Measurements from ENCODE around the gene PIP5KL1.

The PIP5KL1 gene

DNA sequence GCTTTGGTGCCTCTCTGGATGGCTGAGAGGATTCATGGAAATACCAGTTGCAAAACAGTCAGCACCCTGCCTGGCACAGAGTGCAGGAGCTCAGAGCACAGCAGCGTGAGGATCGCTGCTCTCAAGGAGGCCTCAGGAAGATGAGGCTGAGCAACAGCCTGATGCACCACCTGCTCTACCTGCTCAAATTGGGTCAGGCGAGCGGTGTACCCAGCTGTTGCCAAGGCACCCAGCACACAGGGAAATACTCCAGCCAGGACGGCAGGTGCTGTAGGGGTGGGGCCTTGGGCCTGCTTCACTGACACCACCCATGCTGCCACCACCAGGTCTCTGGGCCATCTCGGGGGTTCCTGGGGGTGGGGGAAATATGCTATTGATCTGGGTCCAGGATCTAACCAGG, 45.9 kb upstream of the PIP5KL1 start:
- Histone ChIP-seq H3K4me3 (ENCODE audit: low read length) (no peak overlapping the region), H3K27ac (ENCODE audit: low read length) (no peak overlapping the region), H3K27me3 (replicated peaks; ENCODE audit: insufficient read depth, low read length) (no peaks in the 10 kb centered on the region), H3K4me2 (ENCODE audit: low read depth, low read length) (no peak overlapping the region), H3K79me2 (ENCODE audit: low read length) (peaks cover 90% of the 10 kb centered on the region), H3K4me1 (ENCODE audit: low read length) (peaks cover 55% of the 10 kb centered on the region), H3K9me2 (replicated peaks; ENCODE audit: insufficient read depth, low read length) (no peaks in the 10 kb centered on the region), H3F3A (ENCODE audit: insufficient read depth, low read length) (peaks cover 36% of the 10 kb centered on the region), H3K9me3 (replicated peaks; ENCODE audit: insufficient read depth, low read length) (no peaks in the 10 kb centered on the region), H4K20me1 (ENCODE audit: insufficient read depth, low read length) (0 out of 2 replicates have a peak, but pooled peaks cover 3% of the 10 kb centered on the region), H2AFZ (ENCODE audit: low read length) (no peak overlapping the region), H3K36me3 (replicated peaks; ENCODE audit: insufficient read depth, low read length) (no peaks in the 10 kb centered on the region), H3K9ac (ENCODE audit: low read length) (no peak overlapping the region)
- DNase-seq: no peak
- TF ChIP-seq EZH2phosphoT487 (IDR thresholded peaks at IDR 0.05; ENCODE audit: low read length) (no peak), EZH2 (optimal IDR thresholded peaks at IDR 0.05; ENCODE audit: low read depth, low read length) (no peak)
- TF ChIP-seq, protein P1, sequence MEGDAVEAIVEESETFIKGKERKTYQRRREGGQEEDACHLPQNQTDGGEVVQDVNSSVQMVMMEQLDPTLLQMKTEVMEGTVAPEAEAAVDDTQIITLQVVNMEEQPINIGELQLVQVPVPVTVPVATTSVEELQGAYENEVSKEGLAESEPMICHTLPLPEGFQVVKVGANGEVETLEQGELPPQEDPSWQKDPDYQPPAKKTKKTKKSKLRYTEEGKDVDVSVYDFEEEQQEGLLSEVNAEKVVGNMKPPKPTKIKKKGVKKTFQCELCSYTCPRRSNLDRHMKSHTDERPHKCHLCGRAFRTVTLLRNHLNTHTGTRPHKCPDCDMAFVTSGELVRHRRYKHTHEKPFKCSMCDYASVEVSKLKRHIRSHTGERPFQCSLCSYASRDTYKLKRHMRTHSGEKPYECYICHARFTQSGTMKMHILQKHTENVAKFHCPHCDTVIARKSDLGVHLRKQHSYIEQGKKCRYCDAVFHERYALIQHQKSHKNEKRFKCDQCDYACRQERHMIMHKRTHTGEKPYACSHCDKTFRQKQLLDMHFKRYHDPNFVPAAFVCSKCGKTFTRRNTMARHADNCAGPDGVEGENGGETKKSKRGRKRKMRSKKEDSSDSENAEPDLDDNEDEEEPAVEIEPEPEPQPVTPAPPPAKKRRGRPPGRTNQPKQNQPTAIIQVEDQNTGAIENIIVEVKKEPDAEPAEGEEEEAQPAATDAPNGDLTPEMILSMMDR (IDR thresholded peaks at IDR 0.05; ENCODE audit: low read length): no peak

DNA sequence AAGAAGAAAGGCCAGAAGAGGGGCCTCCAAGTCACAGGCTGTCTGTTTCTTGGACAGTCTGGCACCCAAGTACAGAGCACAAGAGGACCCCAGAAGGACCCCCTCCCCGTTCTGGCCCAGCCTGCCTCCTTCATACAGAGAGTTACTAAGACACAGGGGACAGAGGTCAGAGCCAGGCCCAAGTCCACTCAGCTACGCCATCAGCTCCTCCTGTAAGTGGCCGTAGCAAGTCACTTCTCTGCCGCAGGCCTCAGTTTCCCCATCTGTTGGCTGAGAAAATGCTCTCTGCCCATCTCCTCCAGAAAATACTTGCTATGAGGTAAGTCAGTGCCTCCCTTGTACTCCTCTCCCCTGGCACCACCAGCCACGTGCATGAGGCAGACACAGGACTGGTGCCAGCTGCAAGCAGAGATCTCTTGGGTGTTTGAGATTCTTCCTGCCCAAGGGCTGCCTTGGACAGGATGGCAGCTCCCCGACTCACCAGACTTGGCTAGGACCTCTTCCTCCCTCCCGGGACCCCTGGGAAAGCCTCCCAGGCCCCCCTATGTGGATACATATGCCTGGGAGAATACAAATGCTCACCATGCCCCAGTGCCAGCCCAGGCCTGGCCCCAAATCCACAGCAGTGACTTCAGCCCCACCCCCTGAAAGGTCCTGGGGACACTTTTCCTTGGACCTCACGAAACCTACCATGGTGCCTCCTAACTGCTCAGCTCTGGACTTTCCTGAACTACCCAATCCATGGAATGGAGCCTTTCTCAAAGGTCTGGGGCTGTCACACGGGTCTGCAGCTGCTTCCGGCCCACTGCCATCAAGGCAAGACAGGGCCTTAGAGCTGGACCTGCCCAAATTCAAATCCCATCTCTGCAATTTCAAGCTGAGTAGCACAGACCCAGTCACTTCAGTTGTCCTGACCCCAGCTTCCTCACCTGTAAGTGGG, 45.1 kb upstream of the PIP5KL1 start:
- H3K4me2 ChIP-seq (ENCODE audit: low read depth, low read length): no peak overlapping the region
- peaks cover 41% of the 10 kb centered on the region for H3F3A ChIP-seq (ENCODE audit: insufficient read depth, low read length)
- no peaks in the 10 kb centered on the region for H3K9me3 ChIP-seq (replicated peaks; ENCODE audit: insufficient read depth, low read length)
- H3K79me2 ChIP-seq (ENCODE audit: low read length): peaks cover 88% of the 10 kb centered on the region
- H3K27ac ChIP-seq (ENCODE audit: low read length): no peak overlapping the region
- TF ChIP-seq, protein P1 (IDR thresholded peaks at IDR 0.05; ENCODE audit: low read length): no peak
- no peak for TF ChIP-seq EZH2 (optimal IDR thresholded peaks at IDR 0.05; ENCODE audit: low read depth, low read length)
- TF ChIP-seq EZH2phosphoT487 (IDR thresholded peaks at IDR 0.05; ENCODE audit: low read length): no peak
- H4K20me1 ChIP-seq (ENCODE audit: insufficient read depth, low read length): 0 out of 2 replicates have a peak, but pooled peaks cover 3% of the 10 kb centered on the region
- H3K36me3 ChIP-seq (replicated peaks; ENCODE audit: insufficient read depth, low read length): no peaks in the 10 kb centered on the region
- peaks cover 60% of the 10 kb centered on the region for H3K4me1 ChIP-seq (ENCODE audit: low read length)
- no peak overlapping the region for H2AFZ ChIP-seq (ENCODE audit: low read length)
- H3K4me3 ChIP-seq (ENCODE audit: low read length): no peak overlapping the region
- no peak overlapping the region for H3K9ac ChIP-seq (ENCODE audit: low read length)
- H3K27me3 ChIP-seq (replicated peaks; ENCODE audit: insufficient read depth, low read length): no peaks in the 10 kb centered on the region
- DNase-seq: no peak
- no peaks in the 10 kb centered on the region for H3K9me2 ChIP-seq (replicated peaks; ENCODE audit: insufficient read depth, low read length)

DNA sequence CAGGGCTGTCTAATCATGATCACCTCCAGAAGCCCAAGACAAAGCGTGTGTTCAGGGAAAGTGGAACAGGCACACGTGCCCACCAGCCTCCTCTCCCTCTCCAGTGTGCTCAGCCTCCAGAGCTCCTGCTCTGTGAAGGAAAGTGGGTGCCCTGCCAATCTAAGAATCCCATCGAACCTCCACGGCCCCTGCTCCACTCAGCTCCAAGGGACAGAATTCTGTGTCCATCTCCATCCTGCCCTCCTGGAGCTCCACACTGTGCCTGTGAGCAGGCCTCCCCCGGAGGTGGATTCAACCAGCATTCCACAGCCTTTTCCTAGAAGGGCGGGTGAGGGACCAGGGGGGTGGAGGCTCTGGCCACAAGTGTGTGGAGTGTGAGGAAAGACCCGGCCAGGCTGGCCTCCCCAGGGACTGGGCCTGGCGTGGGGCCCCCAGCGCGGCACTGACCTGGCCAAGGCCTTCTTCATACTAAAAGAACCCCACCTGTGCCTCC, 44.2 kb upstream of the PIP5KL1 start:
- Histone ChIP-seq H3K9me3 (replicated peaks; ENCODE audit: insufficient read depth, low read length) (no peaks in the 10 kb centered on the region), H2AFZ (ENCODE audit: low read length) (no peak overlapping the region), H3K27ac (ENCODE audit: low read length) (no peak overlapping the region), H3K9ac (ENCODE audit: low read length) (no peak overlapping the region), H3K27me3 (replicated peaks; ENCODE audit: insufficient read depth, low read length) (no peaks in the 10 kb centered on the region), H3K4me3 (ENCODE audit: low read length) (no peak overlapping the region), H3K36me3 (replicated peaks; ENCODE audit: insufficient read depth, low read length) (no peaks in the 10 kb centered on the region), H4K20me1 (ENCODE audit: insufficient read depth, low read length) (0 out of 2 replicates have a peak, but pooled peaks cover 3% of the 10 kb centered on the region), H3K79me2 (ENCODE audit: low read length) (peaks cover 85% of the 10 kb centered on the region), H3K4me2 (ENCODE audit: low read depth, low read length) (no peak overlapping the region), H3F3A (ENCODE audit: insufficient read depth, low read length) (peaks cover 47% of the 10 kb centered on the region), H3K9me2 (replicated peaks; ENCODE audit: insufficient read depth, low read length) (no peaks in the 10 kb centered on the region), H3K4me1 (ENCODE audit: low read length) (peaks cover 66% of the 10 kb centered on the region)
- TF ChIP-seq EZH2phosphoT487 (IDR thresholded peaks at IDR 0.05; ENCODE audit: low read length): no peak
- no peak for TF ChIP-seq EZH2 (optimal IDR thresholded peaks at IDR 0.05; ENCODE audit: low read depth, low read length)
- TF ChIP-seq, protein P1 (IDR thresholded peaks at IDR 0.05; ENCODE audit: low read length): no peak
- DNase-seq: no peak

Measured in MM.1S (cell line).